Ectodermal cell (in vitro differentiated cells): ENCODE data around the gene DYRK1B.
"Not testable (repeated sequence)": the region's sequence is repeated elsewhere in the genome, so short reads cannot be mapped to it uniquely, and the experiment has no call there.

Experiments
- H3K27ac ChIP-seq: 2 replicates; pipeline ENCODE4 v1.7.0; 2013; ENCODE audit warnings: mild to moderate bottlenecking, low read depth, low read length; ENCODE audit not compliant: insufficient read depth, poor library complexity, severe bottlenecking
- H3K27me3 ChIP-seq: 2 replicates; pipeline ENCODE4 v1.7.0; 2013; ENCODE audit warnings: mild to moderate bottlenecking, low read length; ENCODE audit not compliant: insufficient read depth, control insufficient read depth, poor library complexity, severe bottlenecking
- H3K36me3 ChIP-seq: one replicate; pipeline ENCODE4 v1.7.0; 2013; ENCODE audit warnings: low read length; ENCODE audit not compliant: control insufficient read depth, insufficient read depth
- H3K4me1 ChIP-seq: one replicate; pipeline ENCODE4 v1.7.0; 2013; ENCODE audit warnings: low read length; ENCODE audit not compliant: control insufficient read depth, insufficient read depth
- H3K4me3 ChIP-seq: 2 replicates; pipeline ENCODE4 v1.7.0; 2013; ENCODE audit warnings: low read depth, low read length, control low read depth; ENCODE audit not compliant: insufficient read depth
- H3K9me3 ChIP-seq: 2 replicates; pipeline ENCODE4 v1.7.0; 2013; ENCODE audit warnings: mild to moderate bottlenecking, low read length, moderate library complexity; ENCODE audit not compliant: control insufficient read depth
- WGBS, 2 experiments: methylation state at CpG; one replicate each; pipeline ENCODE4 v1.1.7; 2013; ENCODE audit warnings: missing lambda C conversion rate in 2 of 2; 5-methylcytosine and 5-hydroxymethylcytosine counted together

The DYRK1B gene

DNA sequence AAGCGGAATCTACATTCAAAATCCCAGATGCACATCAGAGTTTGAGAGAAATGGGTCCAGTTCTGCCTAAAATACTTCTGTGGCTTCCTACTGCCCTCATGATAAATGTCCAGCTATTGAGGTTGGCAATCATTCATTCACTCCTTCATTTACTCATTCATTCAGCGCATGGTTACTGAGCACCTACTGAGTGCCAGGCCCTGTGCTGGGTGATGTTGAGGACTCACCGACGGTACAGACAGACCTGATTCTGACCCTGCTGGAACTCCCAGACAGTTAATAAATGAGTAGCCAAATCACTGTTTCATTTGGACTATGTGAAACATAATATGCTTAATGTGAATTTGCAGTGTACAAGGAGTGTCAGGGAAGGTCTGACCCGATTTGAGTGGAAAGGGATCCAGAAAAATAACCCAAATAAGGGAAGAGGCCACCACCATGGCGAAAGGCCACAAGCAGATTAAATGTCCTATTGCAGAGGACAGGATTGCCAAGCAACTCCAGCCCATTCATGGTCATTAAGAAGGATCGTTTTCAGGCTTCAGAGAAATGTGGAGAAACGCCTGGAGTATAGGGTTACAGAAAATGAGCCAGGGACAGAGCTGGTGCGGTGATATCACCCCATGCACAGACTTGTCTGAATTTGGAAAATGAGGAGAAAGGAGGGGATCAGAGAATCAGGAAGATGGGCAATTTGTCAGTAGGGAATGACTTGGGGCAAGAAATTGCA is 20.5 kb downstream of the DYRK1B start:
- WGBS, 2 experiments = 89 to 90% methylated on average over 9 of the region's 9 CpGs

DNA sequence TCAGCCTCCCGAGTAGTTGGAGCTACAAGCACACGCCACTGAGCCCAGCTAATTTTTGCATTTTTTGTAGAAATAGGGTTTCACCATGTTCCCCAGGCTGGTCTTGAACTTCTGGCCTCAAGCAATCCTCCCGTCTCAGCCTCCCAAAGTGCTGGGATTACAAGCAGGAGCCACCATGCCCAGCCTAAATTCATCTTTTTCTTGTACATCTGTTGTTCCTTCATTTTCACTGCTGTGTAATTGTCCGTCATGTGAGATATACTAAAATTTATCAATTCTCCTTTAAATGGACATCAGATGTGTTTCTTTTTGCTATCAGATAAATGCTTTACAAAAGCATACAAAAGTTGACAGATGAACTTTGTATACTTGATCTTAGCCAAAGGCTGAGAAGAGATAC is 22.9 kb downstream of the DYRK1B start:
- no peaks in the 10 kb centered on the region for H3K27me3 ChIP-seq
- no peaks in the 10 kb centered on the region for H3K4me1 ChIP-seq
- no peak overlapping the region for H3K4me3 ChIP-seq
- no peaks in the 10 kb centered on the region for H3K9me3 ChIP-seq
- no peak overlapping the region for H3K27ac ChIP-seq
- H3K36me3 ChIP-seq = no peaks in the 10 kb centered on the region
- WGBS, 2 experiments = 92 to 96% methylated on average over 3 to 4 of the region's 4 CpGs

More for the DNA sequence above, 20.5 kb downstream of the DYRK1B start:
- Histone ChIP-seq H3K4me1 (no peaks in the 10 kb centered on the region), H3K9me3 (no peaks in the 10 kb centered on the region), H3K36me3 (no peaks in the 10 kb centered on the region), H3K4me3 (no peak overlapping the region), H3K27ac (no peak overlapping the region), H3K27me3 (no peaks in the 10 kb centered on the region)

DNA sequence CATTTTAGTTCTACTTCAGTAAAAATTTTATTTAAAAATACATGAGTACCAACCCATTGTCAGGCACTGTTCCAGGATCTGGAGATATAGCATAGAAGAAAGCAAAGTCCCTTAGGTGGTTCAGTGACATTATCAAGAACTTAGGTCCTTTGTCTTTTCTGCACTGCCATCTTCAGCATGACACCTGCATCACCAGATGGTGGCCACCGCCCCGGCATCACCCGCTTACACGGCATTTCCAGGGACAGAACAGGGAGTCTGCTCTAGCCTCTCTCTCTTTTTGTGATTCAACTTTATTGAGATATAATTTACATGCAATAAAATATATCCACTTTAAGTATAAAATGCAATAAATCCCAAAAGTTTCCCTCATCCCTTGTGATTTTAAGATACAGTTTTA is 23.5 kb downstream of the DYRK1B start:
- Histone ChIP-seq H3K27me3 (no peaks in the 10 kb centered on the region), H3K27ac (no peak overlapping the region), H3K4me1 (no peaks in the 10 kb centered on the region), H3K9me3 (no peaks in the 10 kb centered on the region), H3K4me3 (no peak overlapping the region), H3K36me3 (no peaks in the 10 kb centered on the region)
- 95 to 96% methylated on average over 4 of the region's 4 CpGs for WGBS, 2 experiments

DNA sequence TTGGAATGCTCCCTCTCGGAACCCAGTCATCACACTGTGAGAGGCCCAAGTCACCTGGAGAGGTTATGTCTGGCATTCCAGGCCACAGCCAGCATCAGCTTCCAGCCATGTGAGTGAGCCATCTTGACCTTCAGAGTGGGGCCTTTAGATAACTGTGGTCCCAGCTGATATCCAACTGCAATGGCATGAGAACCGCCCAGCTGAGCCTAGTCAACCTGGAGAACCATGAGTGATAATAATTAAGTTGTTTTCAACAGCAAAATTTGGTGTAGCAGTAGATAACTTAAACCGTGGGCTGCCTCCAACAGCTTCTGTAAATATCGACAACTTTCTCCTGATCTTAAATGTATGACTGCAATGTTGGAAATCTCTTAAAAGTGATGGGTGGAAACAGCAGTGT is 24.6 kb downstream of the DYRK1B start:
- Histone ChIP-seq H3K27me3 (no peaks in the 10 kb centered on the region), H3K36me3 (no peaks in the 10 kb centered on the region), H3K4me1 (no peaks in the 10 kb centered on the region), H3K27ac (no peak overlapping the region), H3K4me3 (no peak overlapping the region), H3K9me3 (no peaks in the 10 kb centered on the region)
- WGBS, 2 experiments = 94% methylated on average over 4 of the region's 4 CpGs

DNA sequence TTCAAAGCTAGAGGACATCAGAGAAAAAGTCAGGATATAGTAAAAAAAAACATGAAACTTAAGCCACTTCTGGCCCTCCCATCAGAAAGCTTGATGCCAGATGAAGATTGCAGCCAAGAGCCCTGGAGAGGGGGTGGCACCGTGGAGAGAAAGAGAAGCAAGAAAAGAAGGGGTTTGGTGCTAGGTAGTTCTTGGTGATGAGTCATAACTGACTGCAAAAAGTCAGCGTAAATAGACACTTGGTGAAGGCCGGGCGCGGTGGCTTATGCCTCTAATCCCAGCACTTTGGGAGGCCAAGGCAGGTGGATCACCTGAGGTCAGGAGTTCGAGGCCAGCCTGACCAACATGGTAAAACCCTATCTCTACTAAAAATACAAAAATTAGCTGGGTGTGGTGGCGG is 25.3 kb downstream of the DYRK1B start:
- not testable (repeated sequence) for H3K36me3 ChIP-seq, H3K4me3 ChIP-seq, H3K27me3 ChIP-seq, H3K9me3 ChIP-seq, H3K4me1 ChIP-seq, H3K27ac ChIP-seq
- WGBS, 2 experiments = 84 to 96% methylated on average over 7 of the region's 7 CpGs

DNA sequence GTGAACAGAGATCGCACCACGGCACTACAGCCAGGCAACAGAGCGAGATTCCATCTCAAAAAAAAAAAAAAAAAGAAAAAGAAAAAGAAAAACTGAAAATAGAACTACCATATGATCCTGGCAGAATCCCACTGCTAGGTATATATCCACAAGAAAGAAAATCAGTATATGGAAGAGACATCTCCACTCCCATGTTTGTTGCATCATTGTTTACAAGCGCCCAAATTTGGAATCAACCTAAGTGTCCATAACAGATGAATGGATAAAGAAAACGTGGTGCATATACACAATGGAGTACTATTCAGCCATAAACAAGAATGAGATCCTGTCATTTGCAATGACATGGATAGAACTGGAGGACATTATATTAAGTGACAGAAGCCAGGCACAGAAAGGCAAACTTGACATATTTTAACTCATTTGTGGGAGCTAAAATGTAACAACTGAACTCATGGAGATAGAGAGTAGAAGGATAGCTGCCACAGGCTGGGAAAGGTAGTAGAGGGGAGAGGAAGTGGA is 26.1 kb downstream of the DYRK1B start:
- Histone ChIP-seq H3K27ac (no peak overlapping the region), H3K4me3 (no peak overlapping the region), H3K4me1 (no peaks in the 10 kb centered on the region), H3K27me3 (no peaks in the 10 kb centered on the region), H3K9me3 (no peaks in the 10 kb centered on the region), H3K36me3 (no peaks in the 10 kb centered on the region)
- 79 to 89% methylated on average over 3 to 5 of the region's 5 CpGs for WGBS, 2 experiments

DNA sequence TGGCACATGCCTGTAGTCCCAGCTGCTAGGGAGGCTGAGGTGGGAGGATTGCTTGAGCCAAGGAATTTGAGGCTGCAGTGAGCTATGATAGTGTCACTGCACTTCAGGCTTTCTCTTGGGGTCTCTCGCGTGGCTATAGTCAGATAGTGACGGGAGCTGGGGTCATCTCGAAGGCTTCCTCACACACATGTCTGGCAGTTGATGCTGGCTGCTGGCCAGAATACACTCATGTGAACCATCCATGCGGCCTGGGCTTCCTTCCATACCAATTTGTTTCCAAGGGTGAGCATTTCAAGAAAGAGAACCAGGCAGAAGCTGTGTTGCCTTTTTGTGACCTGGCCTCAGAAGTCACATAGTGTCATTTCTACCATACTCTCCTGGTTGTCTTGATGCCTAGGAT is 28.9 kb downstream of the DYRK1B start:
- no peaks in the 10 kb centered on the region for H3K9me3 ChIP-seq
- 91 to 93% methylated on average over 5 of the region's 5 CpGs for WGBS, 2 experiments

DNA sequence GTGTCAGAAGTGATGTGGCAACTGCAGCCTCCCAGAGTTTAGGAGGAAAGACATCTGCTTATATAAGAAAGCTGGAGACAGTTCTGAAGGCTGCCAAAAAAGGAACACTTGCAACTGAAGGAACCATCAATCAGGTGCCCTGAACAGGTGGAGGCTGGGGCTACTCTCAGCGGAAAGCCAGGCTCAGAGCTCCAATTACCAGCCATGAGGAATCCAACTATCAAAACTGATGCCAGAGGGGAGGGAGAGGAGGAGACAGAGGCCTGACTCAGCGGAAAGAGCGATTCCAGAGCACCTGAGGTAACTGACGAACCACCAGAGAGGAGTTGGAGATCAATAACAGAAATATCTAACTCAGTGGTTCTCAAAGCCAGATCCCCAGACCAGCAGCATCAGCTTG is 31.0 kb downstream of the DYRK1B start:
- Histone ChIP-seq H3K4me1 (no peaks in the 10 kb centered on the region), H3K36me3 (no peaks in the 10 kb centered on the region), H3K27me3 (no peaks in the 10 kb centered on the region), H3K9me3 (no peaks in the 10 kb centered on the region), H3K4me3 (no peak overlapping the region), H3K27ac (no peak overlapping the region)
- WGBS, 2 experiments = 57 to 61% methylated on average over 4 of the region's 4 CpGs

More for the DNA sequence above, 28.9 kb downstream of the DYRK1B start:
- H3K27ac ChIP-seq = no peak overlapping the region
- H3K27me3 ChIP-seq = no peaks in the 10 kb centered on the region
- H3K36me3 ChIP-seq = no peaks in the 10 kb centered on the region
- no peaks in the 10 kb centered on the region for H3K4me1 ChIP-seq
- H3K4me3 ChIP-seq = no peak overlapping the region

DNA sequence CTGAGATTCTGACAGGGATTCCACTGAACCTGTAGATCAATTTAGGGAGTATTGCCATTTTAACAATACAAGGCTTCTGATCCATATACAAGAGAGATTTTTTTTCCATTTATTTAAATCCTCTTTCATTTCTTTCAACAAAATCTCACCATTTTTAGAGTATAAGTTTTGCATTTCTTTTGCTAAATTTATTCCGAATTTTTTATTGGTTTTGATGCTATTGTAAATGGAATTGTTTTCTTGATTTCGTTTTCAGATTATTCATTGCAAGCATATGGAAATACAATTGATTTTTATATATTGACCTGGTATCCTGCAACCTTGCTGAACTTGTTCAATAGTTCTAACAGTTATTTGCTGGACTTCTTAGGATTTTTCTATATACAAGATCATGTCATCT is 36.9 kb downstream of the DYRK1B start:
- H3K9me3 ChIP-seq = no peaks in the 10 kb centered on the region
- H3K4me1 ChIP-seq = no peaks in the 10 kb centered on the region
- H3K27me3 ChIP-seq = no peaks in the 10 kb centered on the region
- no peak overlapping the region for H3K4me3 ChIP-seq
- H3K27ac ChIP-seq = no peak overlapping the region
- 83 to 86% methylated on average over 1 of the region's 2 CpGs for WGBS, 2 experiments
- no peaks in the 10 kb centered on the region for H3K36me3 ChIP-seq

DNA sequence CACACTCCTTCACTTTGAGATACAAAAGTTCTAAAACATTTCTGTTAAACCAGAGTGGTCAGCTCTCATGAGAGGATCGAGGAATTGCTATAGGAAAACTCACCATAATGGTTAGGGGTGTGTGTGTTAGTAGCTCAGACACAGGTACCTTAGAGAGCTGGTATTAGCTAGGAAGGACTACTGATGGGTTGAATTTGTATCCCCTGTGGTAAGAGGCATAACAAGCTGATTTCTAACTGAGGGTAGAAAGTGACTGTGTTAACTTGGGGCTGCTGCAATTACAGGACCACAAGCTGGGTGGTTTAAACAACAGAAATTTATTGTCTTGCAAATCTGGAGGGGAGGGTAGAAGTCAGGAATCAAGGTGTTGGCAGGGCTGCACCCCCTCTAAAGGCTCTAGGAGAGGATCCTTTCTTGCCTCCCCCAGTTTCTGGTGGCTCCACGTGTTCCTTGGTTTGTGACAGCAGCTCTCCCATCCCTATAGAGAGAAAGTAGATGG is 37.9 kb downstream of the DYRK1B start:
- no peaks in the 10 kb centered on the region for H3K4me1 ChIP-seq
- no peak overlapping the region for H3K27ac ChIP-seq
- H3K4me3 ChIP-seq = no peak overlapping the region
- H3K36me3 ChIP-seq = no peaks in the 10 kb centered on the region
- WGBS, 2 experiments = 40 to 44% methylated on average over 2 of the region's 2 CpGs
- no peaks in the 10 kb centered on the region for H3K9me3 ChIP-seq
- H3K27me3 ChIP-seq = no peaks in the 10 kb centered on the region
